ENCODE data around the gene LRGUK.
"Not testable (repeated sequence)": the region's sequence is repeated elsewhere in the genome, so short reads cannot be mapped to it uniquely, and the experiment has no call there.

LRGUK gene

GRCh38 chr7:134126966-134127848 lies at the start of gene LRGUK:
LRGUK (plus strand) TSS chr7:134127340; CDS start chr7:134127368, 28 bp downstream.
- peak; percentile 70 for DNase-seq

GRCh38 chr7:134077560-134077959 lies 49.6 kb upstream of the LRGUK start:
- DNase-seq = not testable (repeated sequence)

GRCh38 chr7:134078991-134079390 lies 48.1 kb upstream of the LRGUK start:
- no peak for DNase-seq

- DNase-seq = no peak
These were observed 45.4 kb upstream of the LRGUK start for GRCh38 chr7:134081695-134082094.

- DNase-seq = no peak
These were observed 43.2 kb upstream of the LRGUK start for GRCh38 chr7:134083766-134084487.

DNA sequence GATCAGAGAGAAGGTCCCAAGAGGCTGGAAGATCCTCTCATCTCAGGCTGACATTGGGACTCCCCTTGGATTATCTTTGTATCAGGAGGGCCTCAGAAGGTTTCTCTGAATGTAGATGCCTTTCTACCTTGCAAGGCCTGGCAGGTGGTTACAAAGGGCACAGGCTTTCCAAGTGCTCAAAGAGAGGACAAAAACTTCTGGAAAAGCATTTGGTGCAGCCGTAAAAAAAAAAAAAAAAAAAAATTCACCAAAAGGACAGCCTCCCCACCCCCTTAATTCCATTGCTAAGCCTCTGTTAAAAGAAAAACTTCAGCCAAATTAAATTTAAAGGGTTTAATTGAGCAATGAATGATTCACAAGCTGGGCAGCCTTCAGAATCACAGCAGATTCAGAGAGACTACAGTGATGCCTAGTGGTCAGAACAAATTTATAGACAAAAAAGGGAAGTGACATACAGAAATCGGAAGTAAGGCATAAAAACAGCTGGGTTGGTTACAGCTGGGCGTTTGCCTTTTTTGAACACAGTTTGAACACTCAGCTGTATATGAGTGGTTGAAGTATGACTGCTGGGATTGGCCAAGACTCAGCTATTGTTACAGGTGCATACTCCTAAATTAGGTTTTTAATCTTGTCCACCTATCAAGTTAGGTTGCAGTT lies 42.5 kb upstream of the LRGUK start:
- no peak for DNase-seq

DNA sequence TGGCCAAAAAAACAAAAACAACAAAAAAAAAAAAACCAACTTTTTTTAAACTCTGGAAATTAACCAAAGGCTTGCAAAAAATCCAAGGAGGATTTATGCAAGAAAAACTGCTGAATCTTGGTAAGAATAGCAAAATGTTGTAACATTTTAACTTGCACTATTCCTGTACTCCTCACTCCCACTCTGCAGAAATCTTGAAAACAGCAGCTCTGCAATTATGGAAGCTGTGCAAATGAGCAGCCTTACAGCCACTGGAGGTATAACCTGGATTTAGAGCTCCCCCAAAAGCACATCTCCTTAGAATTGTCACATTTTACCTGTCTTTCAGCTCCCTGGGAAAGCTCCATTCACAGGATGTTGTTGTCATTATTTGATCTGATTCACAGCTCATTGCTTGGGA lies 41.8 kb upstream of the LRGUK start:
- no peak for DNase-seq

DNA sequence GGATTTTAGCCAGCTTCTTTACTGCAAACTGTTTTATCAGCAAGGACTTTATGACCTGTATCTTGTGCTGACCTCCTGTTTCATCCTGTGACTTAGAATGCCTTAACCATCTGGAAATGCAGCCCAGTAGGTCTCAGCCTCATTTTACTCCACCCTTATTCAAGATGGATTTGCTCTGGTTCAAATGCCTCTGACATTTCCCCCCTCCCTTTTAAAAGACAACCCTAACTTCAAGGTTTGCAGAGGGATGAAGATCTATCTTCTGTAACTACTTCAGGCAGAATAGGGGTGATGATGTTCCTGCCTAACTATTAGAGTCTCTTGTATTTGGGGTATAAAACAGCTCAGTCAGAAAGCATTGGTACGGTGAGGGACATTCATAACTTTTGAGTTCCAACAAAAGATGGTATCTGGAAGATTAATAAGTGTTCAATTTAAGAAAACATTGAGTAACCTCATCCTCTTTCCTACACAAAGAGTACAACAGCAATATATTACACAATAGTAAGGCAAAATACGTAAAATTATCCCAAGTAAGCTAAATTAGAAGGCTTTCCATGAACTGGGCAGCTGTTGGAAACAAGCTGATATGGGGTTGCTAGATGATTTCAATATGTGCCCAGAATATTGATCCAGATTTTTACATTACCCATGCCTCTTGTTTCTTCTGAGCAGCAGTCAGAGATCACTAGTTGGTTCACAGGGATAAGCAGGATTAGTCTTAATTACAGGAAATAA lies 40.0 kb upstream of the LRGUK start:
- no peak for DNase-seq

DNA sequence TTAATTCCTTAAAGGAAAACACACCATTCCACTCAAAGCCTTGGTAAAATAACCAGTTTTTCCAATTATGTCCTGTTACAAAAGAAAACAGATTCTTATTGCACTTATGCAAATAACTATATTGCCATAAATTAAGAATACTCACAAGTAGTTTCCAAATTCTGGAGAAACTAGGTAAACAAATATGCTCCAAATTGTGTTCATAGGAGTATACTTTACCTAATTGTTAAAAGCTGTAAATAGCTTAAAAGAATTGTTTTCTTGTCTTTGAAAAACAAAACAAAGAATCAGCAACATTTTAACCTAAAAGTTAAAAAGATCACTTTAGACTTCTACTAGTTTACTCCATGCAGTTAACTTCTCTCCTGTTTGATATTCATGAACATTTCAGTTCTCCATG lies 38.9 kb upstream of the LRGUK start:
- DNase-seq = no peak

DNA sequence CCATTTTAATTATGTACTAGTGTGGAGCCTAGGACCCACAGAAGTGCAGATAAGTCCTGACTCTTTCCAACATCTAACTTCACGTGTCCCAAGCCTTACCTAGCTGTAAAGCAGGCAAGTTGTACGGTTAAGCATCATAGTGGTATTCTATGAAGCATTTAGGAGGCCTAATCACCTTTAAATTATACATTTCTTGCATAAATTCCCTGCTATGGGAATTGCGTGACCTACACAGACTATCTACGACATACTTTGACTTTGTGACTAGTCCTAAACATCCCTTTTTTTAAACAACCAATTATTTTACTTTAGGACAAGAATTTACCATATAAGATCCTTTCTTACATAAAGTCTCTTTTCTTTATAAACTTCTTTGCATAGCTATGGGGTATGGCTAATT lies 37.7 kb upstream of the LRGUK start:
- no peak for DNase-seq

DNA sequence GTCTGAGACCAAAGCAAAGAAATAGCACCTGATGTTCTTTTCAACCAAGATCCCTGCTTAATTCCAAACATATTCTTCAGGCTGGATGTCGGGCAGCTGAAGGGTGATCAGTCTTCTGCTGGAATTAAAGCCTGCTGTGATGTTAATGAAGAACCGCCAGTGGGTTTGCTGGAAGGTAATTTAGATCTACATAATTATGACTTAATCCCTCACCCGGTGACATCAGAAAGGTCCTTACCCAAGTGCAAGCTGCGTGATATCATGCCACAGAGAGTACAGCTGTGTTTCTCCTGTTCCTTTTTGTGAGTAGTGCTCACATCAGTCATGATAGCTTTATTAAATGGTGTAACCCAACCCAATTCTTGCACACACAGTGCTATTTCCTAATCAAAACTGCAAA lies 29.1 kb upstream of the LRGUK start:
- DNase-seq = no peak

GRCh38 chr7:134101716-134102115 lies 25.4 kb upstream of the LRGUK start:
- no peak for DNase-seq

DNA sequence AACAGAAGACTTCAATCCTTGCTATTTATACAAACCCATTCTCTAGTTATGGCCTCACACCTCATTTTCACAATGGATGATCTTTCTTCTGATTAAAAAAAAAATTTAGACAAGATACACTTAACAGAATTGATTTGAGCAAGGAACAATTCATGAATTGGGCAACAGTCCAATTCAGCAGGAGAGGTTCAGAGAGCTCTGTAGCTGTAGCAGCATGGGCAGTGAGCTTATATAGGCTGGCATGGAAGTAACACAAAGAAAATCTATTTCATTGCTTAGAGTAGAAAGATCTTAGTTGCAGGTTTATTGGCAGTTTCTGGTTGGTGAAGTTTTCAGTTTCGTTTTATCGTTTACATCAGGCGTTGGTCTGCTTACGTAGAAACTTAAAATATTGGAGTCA lies 23.0 kb upstream of the LRGUK start:
- no peak for DNase-seq

DNA sequence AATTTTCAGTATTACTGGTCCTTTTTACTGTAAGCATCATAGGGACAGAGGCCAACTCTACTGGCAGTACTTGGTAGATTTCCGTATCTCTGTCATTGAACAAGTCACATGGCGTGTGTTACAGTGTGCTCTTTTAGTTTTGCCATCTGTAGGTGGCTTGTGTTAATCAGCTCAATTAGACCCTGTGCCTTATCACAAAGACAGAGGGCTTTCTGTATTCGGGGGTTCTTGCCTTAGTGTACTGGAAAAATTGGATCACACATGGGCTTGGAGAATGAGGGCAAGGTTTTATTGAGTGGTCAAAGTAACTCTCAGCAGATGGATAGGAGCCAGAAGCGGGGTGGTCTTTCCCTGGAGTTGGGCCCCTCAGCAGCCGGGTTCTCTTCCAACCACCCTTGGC lies 21.3 kb upstream of the LRGUK start:
- DNase-seq = no peak

- DNase-seq = no peak
These were observed 18.3 kb upstream of the LRGUK start for GRCh38 chr7:134108802-134109201.

DNA sequence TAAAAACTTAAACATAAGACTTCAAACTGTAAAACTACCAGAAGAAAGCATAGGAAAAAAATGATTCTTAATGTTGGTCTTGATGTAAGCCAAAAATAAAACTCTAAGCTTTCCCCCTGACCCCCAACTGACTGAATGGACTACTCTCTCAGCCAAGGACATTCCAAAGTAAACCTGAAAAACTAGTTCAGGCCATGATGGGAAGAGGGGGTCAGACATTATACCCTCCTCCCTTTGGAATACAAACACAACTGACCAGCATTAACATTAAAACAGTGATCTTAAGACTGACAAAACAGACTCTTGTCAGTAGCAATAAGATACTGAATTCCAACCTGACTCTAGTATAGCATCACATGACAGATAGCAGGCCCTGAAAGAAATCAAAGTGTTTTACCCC lies 13.5 kb upstream of the LRGUK start:
- DNase-seq = no peak

- no peak for DNase-seq
These were observed 12.1 kb upstream of the LRGUK start for GRCh38 chr7:134114992-134115391.

DNA sequence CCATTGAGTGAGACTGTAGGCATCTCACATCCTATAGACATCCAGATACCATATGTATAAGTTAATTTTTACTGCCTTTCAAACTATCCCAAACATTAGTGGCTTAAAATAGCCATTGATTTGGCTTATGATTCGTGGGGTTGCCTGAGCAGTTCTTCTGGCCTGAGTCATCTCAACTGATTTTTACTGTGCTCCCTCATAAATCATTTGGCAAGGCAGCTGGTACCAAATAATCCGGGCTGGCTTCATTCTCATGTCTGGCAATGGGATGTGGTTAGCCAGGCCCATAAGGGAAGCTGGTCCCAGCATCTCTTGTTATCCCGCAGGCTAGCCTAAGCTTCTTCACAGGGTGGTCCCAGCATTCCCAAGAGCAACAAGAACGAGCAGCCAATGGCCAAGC lies 6.7 kb upstream of the LRGUK start:
- DNase-seq = no peak

GRCh38 chr7:134121632-134122139 lies 5.5 kb upstream of the LRGUK start:
- no peak for DNase-seq

- DNase-seq = no peak
These were observed 4.2 kb upstream of the LRGUK start for GRCh38 chr7:134122980-134123379.

DNA sequence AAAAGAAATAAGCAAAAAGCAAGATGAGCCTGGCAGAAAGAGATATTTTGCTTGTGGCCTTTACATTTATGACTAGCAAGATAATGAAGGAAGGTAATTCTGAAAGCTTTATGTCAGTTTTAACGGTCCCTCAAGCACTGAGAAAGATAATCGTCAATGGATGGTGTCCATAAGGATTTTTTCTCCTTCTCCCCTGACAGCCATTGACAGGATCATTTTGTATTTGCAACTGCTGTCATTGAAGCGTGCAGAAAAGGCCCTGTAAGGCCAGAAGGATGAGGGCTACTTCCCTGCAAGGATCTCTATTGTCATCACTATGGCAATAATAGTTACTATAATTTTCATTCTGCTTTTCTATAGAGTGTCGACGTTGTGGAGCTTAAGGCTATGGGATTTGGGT lies 994 bp upstream of the LRGUK start:
- DNase-seq = no peak

DNA sequence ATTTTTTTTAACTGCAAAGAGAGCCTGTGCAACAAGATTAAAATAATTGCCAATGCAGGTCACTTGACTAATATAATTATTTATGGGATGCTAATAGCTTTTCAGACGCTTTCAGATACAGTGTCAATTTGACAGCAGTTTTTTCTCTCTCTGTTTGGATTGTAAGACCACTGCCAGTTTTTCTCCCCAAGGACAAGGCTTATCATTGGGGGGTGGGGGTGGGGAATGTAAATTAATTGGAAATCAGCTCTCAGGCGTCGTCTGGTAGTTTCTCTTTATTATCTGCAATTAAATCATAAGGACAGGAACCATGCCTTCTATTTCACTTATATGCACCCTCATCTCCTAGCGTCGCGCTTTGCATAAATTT lies 559 bp upstream of the LRGUK start:
- DNase-seq = no peak

- no peak for DNase-seq
These were observed 1.7 kb downstream of the LRGUK start for GRCh38 chr7:134128829-134129228.

Measured in activated CD4-positive, alpha-beta T cell treated with anti-CD3 and anti-CD28 coated beads, Interleukin-2, amount 50 U/mL, for 1 hour (primary cell).